ENCODE measurements around the gene FZD8.
A peak's percentile ranks its signal among the peaks of the same experiment; 100 is the strongest.

DNA sequence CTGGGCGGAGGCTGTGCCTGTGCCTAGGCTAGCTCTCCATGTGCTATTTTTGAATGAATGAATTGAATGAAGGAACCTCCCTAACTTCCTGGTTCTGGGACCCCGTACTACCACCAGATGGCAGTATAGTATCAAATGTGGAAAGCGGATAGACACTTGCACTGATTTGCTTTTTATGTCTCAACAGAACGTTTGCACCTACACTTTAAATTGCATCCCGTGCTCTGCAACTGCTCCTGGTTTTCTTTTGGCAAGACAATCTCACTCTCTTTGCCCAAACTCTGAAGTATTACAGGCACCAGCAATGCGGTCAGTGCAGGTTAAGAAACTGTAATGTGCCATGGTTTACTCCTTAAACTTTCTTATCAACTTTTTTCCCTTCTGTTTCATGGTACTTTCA, 6.5 kb downstream of the FZD8 start:
- TF ChIP-seq EZH2phosphoT487 (IDR thresholded peaks at IDR 0.05; ENCODE audit: borderline replicate concordance) (no peak), CBX3 (IDR thresholded peaks at IDR 0.05; ENCODE audit: low read depth) (peak; percentile 51; the same call in 1 of the 2 replicates), CTCF (IDR thresholded peaks at IDR 0.05 in 2 of 3, conservative IDR thresholded peaks at IDR 0.05 in 1 of 3; ENCODE audit: borderline replicate concordance in 1 of 3, insufficient read depth in 1 of 3, low read depth in 2 of 3, low read length in 2 of 3) (peak; percentile 55 to 92 (median 84)), POLR2AphosphoS5 (IDR thresholded peaks at IDR 0.05; ENCODE audit: low read depth, low read length) (no peak), POLR2A (IDR thresholded peaks at IDR 0.05; ENCODE audit: borderline replicate concordance, extremely low read depth, insufficient read depth, insufficient read length) (no peak), REST (IDR thresholded peaks at IDR 0.05; ENCODE audit: low read depth) (no peak)
- TF ChIP-seq, protein P1, sequence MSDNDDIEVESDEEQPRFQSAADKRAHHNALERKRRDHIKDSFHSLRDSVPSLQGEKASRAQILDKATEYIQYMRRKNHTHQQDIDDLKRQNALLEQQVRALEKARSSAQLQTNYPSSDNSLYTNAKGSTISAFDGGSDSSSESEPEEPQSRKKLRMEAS (IDR thresholded peaks at IDR 0.05) = peak; percentile 38

Data from HCT116 (cell line).